A673 (cell line): ENCODE data around the gene CHD5. TPM values are rescaled to one million over a fixed set of nuclear protein-coding genes. Genes with fewer than 3 reads are reported as not detected.

Experiments
- BruUV-seq: library from RNA; stranded (reverse); fragments of 400-500 nt; replicated peaks from 2 replicates; lab custom pipeline; 2021; lab: Mats Ljungman, UMichigan
- CTCF ChIA-PET: fragments of 300-600 bp; sonication (Branson Sonifier 250); formaldehyde crosslinking; loops from one replicate; lab custom pipeline; 2022; ENCODE audit warnings: antibody characterized with exemption; lab: Charles Lee
- POLR2A ChIA-PET: fragments of 300-600 bp; sonication (Branson Sonifier 250); formaldehyde crosslinking; loops from one replicate; lab custom pipeline; 2022; ENCODE audit warnings: antibody characterized with exemption; ENCODE audit not compliant: low non-redundant PET; lab: Charles Lee
- DNase-seq: peaks from one replicate; pipeline ENCODE4 v3.0.0-alpha.2; 2015; ENCODE audit warnings: low spot score
- H3K27ac ChIP-seq: fragments of 200-600 bp; sonication (generic); 2 replicates; pipeline ENCODE4 v1.5.1; 2016; ENCODE audit warnings: mixed run types, low read depth, mild to moderate bottlenecking, mixed read lengths, antibody characterized with exemption, low read length; ENCODE audit not compliant: poor library complexity, severe bottlenecking
- H3K27me3 ChIP-seq: fragments of 200-600 bp; sonication (generic); replicated peaks from 2 replicates; pipeline ENCODE4 v1.6.1; 2017; ENCODE audit warnings: mixed run types, low read depth, mild to moderate bottlenecking, mixed read lengths, antibody characterized with exemption, low read length; ENCODE audit not compliant: insufficient read depth, poor library complexity
- H3K36me3 ChIP-seq: fragments of 200-600 bp; sonication (generic); 2 replicates; pipeline ENCODE4 v1.6.1; 2016; ENCODE audit warnings: mixed run types, mild to moderate bottlenecking, mixed read lengths, antibody characterized with exemption, low read length; ENCODE audit not compliant: insufficient read depth, poor library complexity, severe bottlenecking
- H3K4me1 ChIP-seq: fragments of 200-600 bp; sonication (generic); 2 replicates; pipeline ENCODE4 v1.6.1; 2017; ENCODE audit warnings: mixed run types, mild to moderate bottlenecking, mixed read lengths, antibody characterized with exemption, low read length; ENCODE audit not compliant: insufficient read depth, poor library complexity, severe bottlenecking
- H3K4me3 ChIP-seq: fragments of 200-600 bp; sonication (generic); 2 replicates; pipeline ENCODE4 v1.5.1; 2016; ENCODE audit warnings: low read depth, mixed run types, mild to moderate bottlenecking, mixed read lengths, low read length; ENCODE audit not compliant: poor library complexity, severe bottlenecking
- H3K9me3 ChIP-seq: fragments of 200-600 bp; sonication (generic); 2 replicates; pipeline ENCODE4 v1.6.1; 2016; ENCODE audit warnings: mixed run types, low read depth, mild to moderate bottlenecking, mixed read lengths, antibody characterized with exemption, low read length; ENCODE audit not compliant: poor library complexity, severe bottlenecking
- CTCF ChIP-seq: fragments of 300-800, 200-600 bp; sonication (generic); conservative IDR thresholded peaks from 2 replicates; pipeline ENCODE4 v1.5.1; 2017; ENCODE audit warnings: low read depth, mild to moderate bottlenecking, antibody characterized with exemption, low read length, moderate library complexity, mixed read lengths
- EZH2 ChIP-seq: fragments of 200-600 bp; sonication (generic); IDR thresholded peaks from 2 replicates; pipeline ENCODE4 v1.6.1; 2017; ENCODE audit warnings: borderline replicate concordance, low read depth, mild to moderate bottlenecking, mixed read lengths, antibody characterized with exemption, low read length; ENCODE audit not compliant: poor library complexity, severe bottlenecking
- intact Hi-C: fragments of 100-400 bp; cut with micrococcal nuclease; formaldehyde crosslinking; loops from one replicate; pipeline ENCODE4 v1.10.0; 2022; ENCODE audit not compliant: unreplicated experiment
- total RNA-seq: library from RNA; stranded (reverse); gene quantifications from 2 replicates; pipeline ENCODE4 v1.2.3, GENCODE V29; 2021

CHD5 gene
- total RNA-seq, 1 experiment from 2014 or later, result 0.58 TPM

DNA sequence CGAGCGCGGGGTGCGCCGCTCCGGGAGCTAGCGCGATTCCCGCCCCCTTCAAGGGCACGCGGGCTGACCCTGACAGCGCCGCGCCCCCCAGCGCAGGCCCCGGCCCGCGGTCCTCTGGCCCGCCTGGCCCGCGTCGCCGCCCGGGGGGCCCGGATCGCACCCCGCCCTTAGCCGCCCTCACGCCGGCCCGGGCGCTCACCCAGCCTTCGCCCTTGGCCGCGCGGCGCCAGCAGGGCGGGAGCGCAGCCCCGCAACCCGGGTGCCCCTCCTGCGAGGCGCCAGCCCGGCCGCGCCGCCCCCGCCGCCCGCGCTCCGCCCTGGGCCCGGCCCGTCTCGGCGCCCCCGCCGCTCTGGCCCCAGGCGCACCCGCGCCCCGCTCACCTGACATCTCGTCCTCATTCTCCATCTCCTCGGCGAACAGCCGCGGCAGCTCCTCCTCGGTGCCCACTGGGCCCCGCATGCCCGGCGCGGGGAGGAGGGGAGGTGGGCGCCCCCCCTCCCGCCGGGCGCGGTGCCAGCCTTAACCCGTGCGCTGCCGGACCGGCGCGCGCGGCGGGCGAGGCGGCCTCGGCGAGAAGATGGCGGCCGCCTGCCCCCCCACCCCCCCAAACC, 451 bp downstream of the CHD5 start:
- H3K27me3 ChIP-seq, result peaks cover 45% of the 10 kb centered on the region
- peaks cover 7% of the 10 kb centered on the region for H3K4me1 ChIP-seq
- H3K27ac ChIP-seq, result no peak overlapping the region
- DNase-seq, result no peak
- peak overlapping the region; percentile 37 for H3K4me3 ChIP-seq
- TF ChIP-seq CTCF, result no peak
- no peak for TF ChIP-seq EZH2
- BruUV-seq, result no TSS peak
- H3K36me3 ChIP-seq, result no peaks in the 10 kb centered on the region
- H3K9me3 ChIP-seq, result no peaks in the 10 kb centered on the region
- intact Hi-C loops, result loop anchor here (5.0 kb wide), 2 partner anchors 72 to 127 kb away; no protein-coding TSS in a partner anchor
- ChIA-PET POLR2A (no interaction called here), CTCF (interaction anchor here (0.6 kb wide), 1 partner anchor 584 kb away, joined by 8 read pairs; no protein-coding TSS in a partner anchor)

DNA sequence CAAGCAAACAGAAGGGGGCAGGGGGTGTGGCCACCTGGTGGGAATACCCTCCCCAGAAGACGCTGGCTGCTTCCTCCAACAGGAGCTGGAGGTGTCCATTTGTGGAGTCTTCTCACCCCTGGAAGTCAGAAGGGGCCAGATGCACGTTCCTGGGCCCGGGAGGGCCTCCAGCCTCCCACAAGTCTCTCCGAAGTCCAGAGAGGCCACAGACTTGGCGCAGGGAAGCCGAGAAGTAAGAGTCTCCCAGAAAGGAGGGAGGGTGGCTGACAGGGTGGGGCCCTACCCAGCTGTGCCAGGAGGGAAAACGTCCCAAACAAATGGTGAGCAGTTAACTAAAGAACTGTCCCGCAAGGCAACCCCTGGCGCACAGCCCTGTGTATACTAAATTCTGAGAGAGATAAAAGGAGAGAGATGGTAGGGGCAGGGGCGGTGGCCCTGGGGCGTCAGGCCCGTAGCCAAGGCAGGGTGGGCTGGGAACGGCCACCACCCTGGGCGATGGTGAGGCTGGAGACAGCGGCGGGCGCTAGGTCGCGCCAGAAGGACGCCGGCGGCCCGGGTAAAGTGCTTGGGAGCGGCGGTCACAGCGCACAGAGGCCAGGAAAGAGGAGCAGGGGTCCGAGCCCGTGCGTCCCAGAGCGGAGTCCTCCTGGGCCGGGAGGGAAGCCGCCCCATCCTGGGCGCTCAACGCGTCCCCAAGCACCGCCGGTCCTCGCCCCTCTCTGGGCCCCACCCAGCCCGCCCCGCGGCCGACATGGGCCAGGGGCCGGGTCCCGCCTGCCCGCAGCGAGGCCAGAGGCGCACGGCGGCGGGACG, 1.2 kb downstream of the CHD5 start:
- Histone ChIP-seq H3K27me3 (peaks cover 45% of the 10 kb centered on the region), H3K36me3 (no peaks in the 10 kb centered on the region), H3K4me3 (no peak overlapping the region), H3K9me3 (no peaks in the 10 kb centered on the region), H3K4me1 (peaks cover 7% of the 10 kb centered on the region), H3K27ac (no peak overlapping the region)
- TF ChIP-seq CTCF (no peak), EZH2 (peak; percentile 88)
- CTCF ChIA-PET, result interaction anchor here (0.6 kb wide), 1 partner anchor 583 kb away, joined by 8 read pairs; no protein-coding TSS in a partner anchor
- DNase-seq, result no peak
- intact Hi-C loops, result no loop called here
- POLR2A ChIA-PET, result no interaction called here
- no TSS peak for BruUV-seq

DNA sequence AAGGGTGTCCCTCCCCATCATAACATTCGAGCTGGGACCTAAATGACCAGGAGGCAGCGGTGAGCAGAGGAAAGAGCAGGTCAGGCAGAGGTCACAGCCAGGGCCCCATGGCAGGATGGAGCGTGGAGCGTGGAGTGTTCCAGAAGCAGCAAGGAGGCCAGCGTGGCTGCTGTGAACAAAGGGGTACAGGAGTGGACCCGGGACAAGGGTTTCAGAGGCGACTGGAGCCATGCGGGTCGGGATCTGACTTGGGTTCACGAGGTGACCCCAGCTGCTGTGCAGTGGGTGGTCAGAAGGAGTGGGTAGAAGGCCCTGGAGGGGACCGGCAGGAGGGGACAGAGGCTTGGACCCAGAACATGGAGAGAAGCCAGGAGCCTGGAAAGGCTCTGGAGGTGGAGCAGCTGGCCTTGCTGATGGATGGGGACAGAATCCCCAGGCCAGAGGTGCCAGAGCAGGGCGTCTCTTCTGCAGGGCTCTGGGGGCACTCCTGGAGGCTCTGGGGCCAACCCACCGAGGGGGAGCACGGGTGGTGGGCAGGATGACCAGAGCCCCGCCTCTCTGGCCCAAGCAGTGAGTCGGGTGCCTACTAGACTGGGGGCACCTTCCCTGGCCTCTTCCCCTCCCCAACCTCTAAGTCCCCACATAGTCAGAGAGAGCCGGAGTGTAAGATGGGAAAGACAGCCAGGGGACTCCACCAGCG, 2.3 kb downstream of the CHD5 start:
- ChIA-PET CTCF (no interaction called here), POLR2A (no interaction called here)
- H3K4me1 ChIP-seq, result peaks cover 7% of the 10 kb centered on the region
- H3K4me3 ChIP-seq, result no peak overlapping the region
- no peak for TF ChIP-seq EZH2
- TF ChIP-seq CTCF, result no peak
- peaks cover 45% of the 10 kb centered on the region for H3K27me3 ChIP-seq
- no peaks in the 10 kb centered on the region for H3K9me3 ChIP-seq
- no peak for DNase-seq
- no peaks in the 10 kb centered on the region for H3K36me3 ChIP-seq
- no TSS peak for BruUV-seq
- intact Hi-C loops, result no loop called here
- no peak overlapping the region for H3K27ac ChIP-seq
